ENCODE results near the gene HIVEP3. TPM values are rescaled to one million over a fixed set of nuclear protein-coding genes. Genes with fewer than 3 reads are reported as not detected.

Gene HIVEP3
- total RNA-seq, 2 donors from 2014 or later, result 13.3 to 25.0 TPM

GRCh38 chr1:41783189-41783639 is 135.5 kb downstream of the HIVEP3 start:
- Mint-ChIP-seq H3K36me3 (peaks cover 0 to 19% of the 10 kb centered on the region in 2 donors), H3K9me3 (no peaks in the 10 kb centered on the region), H3K27ac (peak overlapping the region; percentile 81 to 82)
- ATAC-seq (peak; percentile 98 to 99), DNase-seq (ENCODE audit: low spot score in 2 of 2) (peak in 1 of 2 donors; percentile 32)

GRCh38 chr1:41780916-41781315 is 137.8 kb downstream of the HIVEP3 start:
- no peak for ATAC-seq

GRCh38 chr1:41780322-41780721 is 138.4 kb downstream of the HIVEP3 start:
- Mint-ChIP-seq H3K27ac (no peak overlapping the region), H3K9me3 (no peaks in the 10 kb centered on the region), H3K36me3 (peaks cover 0 to 19% of the 10 kb centered on the region in 2 donors)
- no peak for DNase-seq (ENCODE audit: low spot score in 2 of 2)
- no peak for ATAC-seq

More at GRCh38 chr1:41780916-41781315, 137.8 kb downstream of the HIVEP3 start:
- H3K9me3 Mint-ChIP-seq, result no peaks in the 10 kb centered on the region
- H3K27ac Mint-ChIP-seq, result no peak overlapping the region
- no peak for DNase-seq (ENCODE audit: low spot score in 2 of 2)
- peaks cover 0 to 19% of the 10 kb centered on the region in 2 donors for H3K36me3 Mint-ChIP-seq

GRCh38 chr1:41779360-41779759 is 139.4 kb downstream of the HIVEP3 start:
- no peaks in the 10 kb centered on the region for H3K9me3 Mint-ChIP-seq
- DNase-seq (ENCODE audit: low spot score in 2 of 2) (no peak), ATAC-seq (no peak)
- no peak overlapping the region for H3K27ac Mint-ChIP-seq
- peaks cover 0 to 9% of the 10 kb centered on the region in 2 donors for H3K36me3 Mint-ChIP-seq

- Mint-ChIP-seq H3K27ac (no peak overlapping the region), H3K9me3 (no peaks in the 10 kb centered on the region), H3K36me3 (no peaks in the 10 kb centered on the region)
- no peak for DNase-seq (ENCODE audit: low spot score in 2 of 2)
- ATAC-seq, result no peak
These were observed 141.0 kb downstream of the HIVEP3 start for GRCh38 chr1:41777695-41778094.

- Mint-ChIP-seq H3K36me3 (no peaks in the 10 kb centered on the region), H3K27ac (no peak overlapping the region), H3K9me3 (no peaks in the 10 kb centered on the region)
- DNase-seq (ENCODE audit: low spot score in 2 of 2) (no peak), ATAC-seq (no peak)
These were observed 141.8 kb downstream of the HIVEP3 start for GRCh38 chr1:41776891-41777441.

- H3K36me3 Mint-ChIP-seq, result no peaks in the 10 kb centered on the region
- no peak overlapping the region for H3K27ac Mint-ChIP-seq
- DNase-seq (ENCODE audit: low spot score in 2 of 2), result no peak
- no peaks in the 10 kb centered on the region for H3K9me3 Mint-ChIP-seq
- no peak for ATAC-seq
These were observed 142.7 kb downstream of the HIVEP3 start for GRCh38 chr1:41775956-41776585.

- Mint-ChIP-seq H3K9me3 (no peaks in the 10 kb centered on the region), H3K27ac (no peak overlapping the region), H3K36me3 (no peaks in the 10 kb centered on the region)
- no peak for ATAC-seq
- no peak for DNase-seq (ENCODE audit: low spot score in 2 of 2)
These were observed 144.2 kb downstream of the HIVEP3 start for GRCh38 chr1:41774471-41774990.

GRCh38 chr1:41773842-41774241 is 144.9 kb downstream of the HIVEP3 start:
- DNase-seq (ENCODE audit: low spot score in 2 of 2) (no peak), ATAC-seq (no peak)
- H3K9me3 Mint-ChIP-seq, result no peaks in the 10 kb centered on the region
- H3K27ac Mint-ChIP-seq, result no peak overlapping the region
- no peaks in the 10 kb centered on the region for H3K36me3 Mint-ChIP-seq

GRCh38 chr1:41773144-41773591 is 145.6 kb downstream of the HIVEP3 start:
- DNase-seq (ENCODE audit: low spot score in 2 of 2) (no peak), ATAC-seq (no peak)
- no peaks in the 10 kb centered on the region for H3K36me3 Mint-ChIP-seq
- H3K9me3 Mint-ChIP-seq, result no peaks in the 10 kb centered on the region
- H3K27ac Mint-ChIP-seq, result no peak overlapping the region

- Mint-ChIP-seq H3K36me3 (peaks cover 0 to 4% of the 10 kb centered on the region in 2 donors), H3K27ac (no peak overlapping the region), H3K9me3 (no peaks in the 10 kb centered on the region)
- ATAC-seq (no peak), DNase-seq (ENCODE audit: low spot score in 2 of 2) (no peak)
These were observed 149.7 kb downstream of the HIVEP3 start for GRCh38 chr1:41769068-41769467.

- ATAC-seq (no peak), DNase-seq (ENCODE audit: low spot score in 2 of 2) (no peak)
- peaks cover 0 to 4% of the 10 kb centered on the region in 2 donors for H3K36me3 Mint-ChIP-seq
- H3K9me3 Mint-ChIP-seq, result no peaks in the 10 kb centered on the region
- no peak overlapping the region for H3K27ac Mint-ChIP-seq
These were observed 150.1 kb downstream of the HIVEP3 start for GRCh38 chr1:41768583-41768982.

GRCh38 chr1:41767534-41768525 is 150.9 kb downstream of the HIVEP3 start:
- no peak overlapping the region for H3K27ac Mint-ChIP-seq
- no peaks in the 10 kb centered on the region for H3K9me3 Mint-ChIP-seq
- DNase-seq (ENCODE audit: low spot score in 2 of 2) (peak in 1 of 2 donors; percentile 16), ATAC-seq (no peak)
- H3K36me3 Mint-ChIP-seq, result peaks cover 0 to 4% of the 10 kb centered on the region in 2 donors

- ATAC-seq, result no peak
- Mint-ChIP-seq H3K9me3 (peaks cover 1 to 5% of the 10 kb centered on the region in 2 donors), H3K36me3 (peaks cover 0 to 4% of the 10 kb centered on the region in 2 donors), H3K27ac (no peak overlapping the region)
- no peak for DNase-seq (ENCODE audit: low spot score in 2 of 2)
These were observed 152.2 kb downstream of the HIVEP3 start for GRCh38 chr1:41766546-41766945.

GRCh38 chr1:41766041-41766440 is 152.7 kb downstream of the HIVEP3 start:
- ATAC-seq, result no peak
- Mint-ChIP-seq H3K27ac (no peak overlapping the region), H3K9me3 (peaks cover 6 to 10% of the 10 kb centered on the region in 2 donors), H3K36me3 (peaks cover 0 to 9% of the 10 kb centered on the region in 2 donors)
- DNase-seq (ENCODE audit: low spot score in 2 of 2), result no peak

GRCh38 chr1:41765152-41765551 is 153.6 kb downstream of the HIVEP3 start:
- no peak for DNase-seq (ENCODE audit: low spot score in 2 of 2)
- peaks cover 0 to 9% of the 10 kb centered on the region in 2 donors for H3K36me3 Mint-ChIP-seq
- H3K27ac Mint-ChIP-seq, result no peak overlapping the region
- no peak for ATAC-seq
- peaks cover 7 to 16% of the 10 kb centered on the region in 2 donors for H3K9me3 Mint-ChIP-seq

GRCh38 chr1:41764656-41765055 is 154.1 kb downstream of the HIVEP3 start:
- Mint-ChIP-seq H3K27ac (no peak overlapping the region), H3K36me3 (peaks cover 0 to 9% of the 10 kb centered on the region in 2 donors), H3K9me3 (peaks cover 7 to 17% of the 10 kb centered on the region in 2 donors)
- DNase-seq (ENCODE audit: low spot score in 2 of 2) (peak in 1 of 2 donors; percentile 11), ATAC-seq (no peak)
